Bronchus fibroblast of lung (primary cell): ENCODE results near the gene SYCP3. TPM values are rescaled to one million over a fixed set of nuclear protein-coding genes. Genes with fewer than 3 reads are reported as not detected.

Source experiments
- total RNA-seq: library from RNA; depleted of rRNA; stranded (reverse); fragments of >200 nt; gene quantifications from 2 replicates; pipeline ENCODE4 v1.2.3, GENCODE V29; 2015

Gene SYCP3
- 0.50 TPM in 1 of 2 replicates, not detected in the other for total RNA-seq

GRCh38 chr12:101738920-101739665 lies at the start of gene SYCP3:
Gene SYCP3, minus strand, starts transcription at chr12:101739462. Its CDS starts 1,527 bp downstream, at chr12:101737935.

GRCh38 chr12:101697197-101697929 lies 41.9 kb downstream of the SYCP3 start, which contains the start of gene CHPT1:
Gene CHPT1, plus strand, starts transcription at chr12:101697640. Its CDS starts 222 bp downstream, at chr12:101697862.

Other genes starting within 250 kb of the SYCP3 start
- gene MYBPC1, start 144.5 kb downstream of the SYCP3 start, total RNA-seq, result not detected in 2 replicates
- 29.7 and 39.0 TPM in 2 replicates for gene CHPT1, start 41.8 kb downstream of the SYCP3 start, total RNA-seq
- 10.6 and 11.1 TPM in 2 replicates for gene GNPTAB, start 91.5 kb upstream of the SYCP3 start, total RNA-seq
- gene DRAM1, start 138.1 kb upstream of the SYCP3 start, total RNA-seq, result 11.9 and 14.1 TPM in 2 replicates